CD4-positive, CD25-positive, alpha-beta regulatory T cell (primary cell): ENCODE data around the gene KRT32. TPM values are rescaled to one million over a fixed set of nuclear protein-coding genes. Genes with fewer than 3 reads are reported as not detected.

Experiments
- ATAC-seq, 2 donors: fragments of 150-1000 bp; cut with Tn5 transposase; one replicate each; pipeline ENCODE4 v1.10.0; 2021; ENCODE audit warnings: low read depth in 2 of 2, moderate number of reproducible peaks in 2 of 2, moderate library complexity in 1 of 2
- DNase-seq, 3 donors: peaks; one replicate each; pipeline versions ENCODE4 v3.0.0 to v3.0.0-alpha.2; 2012 to 2022; ENCODE audit warnings: mixed read lengths in 1 of 3
- H3K27ac ChIP-seq: one replicate; pipeline ENCODE4 v1.7.0; 2013; ENCODE audit warnings: mild to moderate bottlenecking, low read length; ENCODE audit not compliant: insufficient read depth, poor library complexity, severe bottlenecking
- H3K27me3 ChIP-seq: one replicate; pipeline ENCODE4 v1.7.0; 2013; ENCODE audit warnings: low read length; ENCODE audit not compliant: control insufficient read depth, insufficient read depth
- H3K36me3 ChIP-seq: one replicate; pipeline ENCODE4 v1.7.0; 2013; ENCODE audit warnings: mild to moderate bottlenecking, low read length, moderate library complexity; ENCODE audit not compliant: control insufficient read depth, insufficient read depth
- H3K4me1 ChIP-seq: 2 replicates; pipeline ENCODE4 v1.7.0; 2013; ENCODE audit warnings: mild to moderate bottlenecking, low read length; ENCODE audit not compliant: insufficient read depth, control insufficient read depth, poor library complexity, severe bottlenecking
- H3K4me3 ChIP-seq: one replicate; pipeline ENCODE4 v1.7.0; 2013; ENCODE audit warnings: low read depth, mild to moderate bottlenecking, low read length, moderate library complexity
- H3K9me3 ChIP-seq, 2 experiments: 1 replicate in 1 of 2; 2 replicates in 1 of 2; pipeline ENCODE4 v1.7.0; 2013; ENCODE audit warnings: low read length in 2 of 2, mild to moderate bottlenecking in 1 of 2, moderate library complexity in 1 of 2; ENCODE audit not compliant: control insufficient read depth in 2 of 2
- H3K27ac Mint-ChIP-seq, 3 donors: one replicate each; pipeline ENCODE4 v1.8.0; 2020 to 2022; ENCODE audit warnings: mild to moderate bottlenecking in 3 of 3, mixed read lengths in 3 of 3, moderate library complexity in 2 of 3
- H3K27me3 Mint-ChIP-seq: one replicate; pipeline ENCODE4 v1.8.0; 2022; ENCODE audit warnings: mild to moderate bottlenecking, mixed read lengths
- H3K36me3 Mint-ChIP-seq: one replicate; pipeline ENCODE4 v1.8.0; 2020; ENCODE audit warnings: mixed read lengths
- H3K4me1 Mint-ChIP-seq, 4 donors: one replicate each; pipeline ENCODE4 v1.8.0; 2020 to 2022; ENCODE audit warnings: mixed read lengths in 4 of 4, mild to moderate bottlenecking in 1 of 4
- H3K4me3 Mint-ChIP-seq, 4 donors: one replicate each; pipeline ENCODE4 v1.8.0; 2020 to 2022; ENCODE audit warnings: mild to moderate bottlenecking in 4 of 4, mixed read lengths in 4 of 4, moderate library complexity in 3 of 4
- H3K9me3 Mint-ChIP-seq, 7 donors: one replicate each; pipeline ENCODE4 v1.8.0; 2020 to 2022; ENCODE audit warnings: mixed read lengths in 7 of 7, mild to moderate bottlenecking in 3 of 7, moderate library complexity in 2 of 7
- polyA plus RNA-seq, 4 donors: library from polyadenylated mRNA; unstranded; fragments of 300-500 nt; fragmentation: Illumina TruSeq; gene quantifications; one replicate each; pipeline ENCODE4 v1.2.3, GENCODE V29; 2021
- total RNA-seq: library from RNA; stranded (reverse); gene quantifications from one replicate; pipeline ENCODE4 v1.2.3, GENCODE V29; 2022

Gene KRT32
- total and polyA plus RNA-seq, 5 donors from 2014 or later, result not detected

DNA sequence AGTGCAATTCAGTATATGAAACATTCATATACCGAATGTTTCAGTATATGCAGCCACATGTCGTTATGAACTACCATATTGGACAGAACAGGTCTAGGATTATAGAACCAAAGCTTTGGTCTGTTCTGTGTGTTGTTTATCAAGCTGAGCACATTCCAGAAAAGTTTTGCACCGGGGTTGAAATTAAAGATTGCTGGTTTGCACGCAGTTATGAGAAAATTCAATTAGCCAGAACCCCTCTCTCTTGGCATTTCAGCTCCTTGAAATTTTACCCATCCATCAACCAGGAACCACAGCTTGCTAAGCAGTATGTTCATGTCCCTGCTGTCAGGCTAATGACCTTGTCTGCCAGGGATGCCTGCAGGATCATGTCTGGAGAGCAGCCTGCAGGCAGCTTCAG, 9.5 kb downstream of the KRT32 start:
- no peaks in the 10 kb centered on the region for H3K36me3 ChIP-seq
- Mint-ChIP-seq H3K9me3 (peaks cover 0 to 4% (median 0%) of the 10 kb centered on the region in 7 donors), H3K4me3 (no peak overlapping the region), H3K27ac (no peak overlapping the region), H3K36me3 (no peaks in the 10 kb centered on the region), H3K4me1 (no peaks in the 10 kb centered on the region), H3K27me3 (peaks cover 9% of the 10 kb centered on the region)
- H3K4me1 ChIP-seq, result no peaks in the 10 kb centered on the region
- no peak overlapping the region for H3K4me3 ChIP-seq
- no peaks in the 10 kb centered on the region for H3K9me3 ChIP-seq
- ATAC-seq (no peak), DNase-seq (no peak)
- H3K27ac ChIP-seq, result no peak overlapping the region
- H3K27me3 ChIP-seq, result peaks cover 2% of the 10 kb centered on the region

GRCh38 chr17:41456204-41456603, 11.0 kb downstream of the KRT32 start:
- H3K4me3 Mint-ChIP-seq, result no peak overlapping the region
- no peaks in the 10 kb centered on the region for H3K36me3 Mint-ChIP-seq
- Histone ChIP-seq H3K27ac (no peak overlapping the region), H3K27me3 (peaks cover 2% of the 10 kb centered on the region), H3K9me3 (no peaks in the 10 kb centered on the region), H3K4me1 (no peaks in the 10 kb centered on the region), H3K36me3 (no peaks in the 10 kb centered on the region), H3K4me3 (no peak overlapping the region)
- ATAC-seq, result no peak
- DNase-seq, result no peak
- H3K4me1 Mint-ChIP-seq, result no peaks in the 10 kb centered on the region
- H3K27ac Mint-ChIP-seq, result no peak overlapping the region
- H3K27me3 Mint-ChIP-seq, result peaks cover 12% of the 10 kb centered on the region
- peaks cover 0 to 4% (median 0%) of the 10 kb centered on the region in 7 donors for H3K9me3 Mint-ChIP-seq

- Mint-ChIP-seq H3K27ac (no peak overlapping the region), H3K4me1 (no peaks in the 10 kb centered on the region), H3K9me3 (peaks cover 0 to 2% (median 0%) of the 10 kb centered on the region in 7 donors), H3K36me3 (no peaks in the 10 kb centered on the region), H3K4me3 (no peak overlapping the region), H3K27me3 (peaks cover 10% of the 10 kb centered on the region)
- Histone ChIP-seq H3K36me3 (no peaks in the 10 kb centered on the region), H3K4me1 (no peaks in the 10 kb centered on the region), H3K4me3 (no peak overlapping the region), H3K27me3 (peaks cover 2% of the 10 kb centered on the region), H3K9me3 (no peaks in the 10 kb centered on the region), H3K27ac (no peak overlapping the region)
- no peak for DNase-seq
- ATAC-seq, result no peak
Measured at GRCh38 chr17:41455236-41455635, 11.9 kb downstream of the KRT32 start.

GRCh38 chr17:41453066-41453465, 14.1 kb downstream of the KRT32 start:
- Mint-ChIP-seq H3K4me1 (no peaks in the 10 kb centered on the region), H3K4me3 (no peak overlapping the region), H3K36me3 (no peaks in the 10 kb centered on the region), H3K9me3 (peaks cover 0 to 2% (median 0%) of the 10 kb centered on the region in 7 donors), H3K27ac (no peak overlapping the region), H3K27me3 (peaks cover 10% of the 10 kb centered on the region)
- no peaks in the 10 kb centered on the region for H3K4me1 ChIP-seq
- H3K9me3 ChIP-seq, result no peaks in the 10 kb centered on the region
- ATAC-seq (no peak), DNase-seq (no peak)
- H3K27ac ChIP-seq, result no peak overlapping the region
- peaks cover 5% of the 10 kb centered on the region for H3K27me3 ChIP-seq
- no peak overlapping the region for H3K4me3 ChIP-seq
- H3K36me3 ChIP-seq, result no peaks in the 10 kb centered on the region

DNA sequence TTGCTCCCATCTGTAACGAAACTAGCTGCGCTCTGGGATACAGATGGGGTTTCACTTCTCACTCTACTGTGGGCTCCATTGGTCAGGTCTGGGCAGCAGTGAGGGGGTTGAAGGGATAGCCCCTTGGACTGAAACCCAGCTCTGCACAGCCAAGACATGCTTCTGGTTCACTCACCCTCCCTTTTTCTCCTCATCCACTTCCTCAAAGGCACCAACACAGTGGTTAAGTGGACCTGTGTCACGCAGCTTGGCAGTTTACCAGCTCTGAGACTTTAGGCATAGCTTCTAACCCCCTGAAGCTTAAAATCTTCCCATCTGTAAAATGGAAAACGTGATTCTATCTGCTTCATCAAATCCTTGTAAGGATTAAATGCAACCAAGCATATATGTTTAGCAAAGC, 14.9 kb downstream of the KRT32 start:
- no peak overlapping the region for H3K4me3 ChIP-seq
- ATAC-seq (no peak), DNase-seq (no peak)
- H3K36me3 Mint-ChIP-seq, result no peaks in the 10 kb centered on the region
- H3K9me3 Mint-ChIP-seq, result peaks cover 0 to 2% (median 0%) of the 10 kb centered on the region in 7 donors
- H3K4me1 Mint-ChIP-seq, result no peaks in the 10 kb centered on the region
- no peaks in the 10 kb centered on the region for H3K9me3 ChIP-seq
- no peak overlapping the region for H3K4me3 Mint-ChIP-seq
- no peaks in the 10 kb centered on the region for H3K36me3 ChIP-seq
- peaks cover 10% of the 10 kb centered on the region for H3K27me3 Mint-ChIP-seq
- peaks cover 5% of the 10 kb centered on the region for H3K27me3 ChIP-seq
- H3K4me1 ChIP-seq, result no peaks in the 10 kb centered on the region
- H3K27ac Mint-ChIP-seq, result no peak overlapping the region
- H3K27ac ChIP-seq, result no peak overlapping the region

DNA sequence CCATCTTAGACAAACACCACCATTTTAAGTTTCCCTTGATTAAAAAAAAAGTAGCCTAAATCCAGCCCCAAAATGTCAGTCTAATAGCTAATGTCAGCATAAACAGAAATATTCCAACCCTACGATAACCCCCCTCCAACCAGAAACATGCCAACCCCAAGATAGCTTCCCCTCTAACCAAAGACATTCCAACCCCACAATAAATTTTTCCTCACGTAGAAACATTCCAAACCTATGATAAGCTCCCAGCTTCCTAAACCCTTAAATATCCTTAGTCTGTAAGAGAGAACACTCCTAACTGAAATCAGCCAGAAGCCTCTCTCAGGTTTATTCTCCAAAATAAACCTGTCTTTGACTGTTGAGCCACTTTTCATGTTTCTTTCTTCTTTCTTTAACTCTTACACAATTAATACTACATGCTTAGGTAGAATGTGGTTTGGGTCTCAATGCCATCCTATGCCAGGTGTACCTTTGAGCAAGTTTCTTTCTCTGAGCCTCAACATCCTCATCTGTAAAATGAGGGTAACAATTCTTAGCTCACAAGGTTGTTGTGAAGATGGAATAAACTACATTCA, 15.9 kb downstream of the KRT32 start:
- H3K4me3 ChIP-seq, result no peak overlapping the region
- H3K36me3 ChIP-seq, result no peaks in the 10 kb centered on the region
- H3K27ac ChIP-seq, result no peak overlapping the region
- no peak for ATAC-seq
- Mint-ChIP-seq H3K9me3 (peaks cover 0 to 2% (median 0%) of the 10 kb centered on the region in 7 donors), H3K36me3 (no peaks in the 10 kb centered on the region), H3K4me3 (no peak overlapping the region), H3K27ac (peak overlapping the region in 1 of 3 donors; percentile 16), H3K27me3 (peaks cover 13% of the 10 kb centered on the region), H3K4me1 (no peaks in the 10 kb centered on the region)
- H3K9me3 ChIP-seq, result no peaks in the 10 kb centered on the region
- H3K27me3 ChIP-seq, result peaks cover 5% of the 10 kb centered on the region
- H3K4me1 ChIP-seq, result no peaks in the 10 kb centered on the region
- no peak for DNase-seq

GRCh38 chr17:41449008-41449407, 18.2 kb downstream of the KRT32 start:
- H3K36me3 Mint-ChIP-seq, result no peaks in the 10 kb centered on the region
- DNase-seq (no peak), ATAC-seq (no peak)
- peaks cover 9% of the 10 kb centered on the region for H3K27me3 ChIP-seq
- no peak overlapping the region for H3K27ac ChIP-seq
- H3K27ac Mint-ChIP-seq, result peak overlapping the region in 1 of 3 donors; percentile 31
- no peaks in the 10 kb centered on the region for H3K36me3 ChIP-seq
- peaks cover 0 to 2% (median 0%) of the 10 kb centered on the region in 7 donors for H3K9me3 Mint-ChIP-seq
- H3K4me1 ChIP-seq, result no peaks in the 10 kb centered on the region
- peaks cover 13% of the 10 kb centered on the region for H3K27me3 Mint-ChIP-seq
- H3K4me3 ChIP-seq, result no peak overlapping the region
- no peaks in the 10 kb centered on the region for H3K9me3 ChIP-seq
- no peaks in the 10 kb centered on the region for H3K4me1 Mint-ChIP-seq
- no peak overlapping the region for H3K4me3 Mint-ChIP-seq

DNA sequence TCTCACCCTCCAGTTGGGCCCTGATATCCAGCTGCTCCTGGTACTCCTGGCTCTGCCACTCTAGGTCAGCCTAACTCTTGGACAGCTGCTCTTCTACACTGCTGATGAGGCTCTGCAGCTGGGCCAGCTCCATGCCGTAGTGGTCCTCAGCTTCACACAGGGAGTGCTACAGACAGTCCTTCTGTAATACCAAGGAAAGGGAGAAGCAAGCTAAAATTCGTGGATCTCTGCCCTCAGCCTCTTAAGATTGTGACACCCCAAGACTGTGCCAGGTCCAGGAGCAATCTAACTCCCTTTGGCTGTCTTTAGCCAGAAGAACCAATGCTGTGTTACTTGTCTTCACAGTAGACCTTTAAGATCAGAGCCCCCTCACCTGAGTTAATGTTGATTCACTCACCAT, 18.7 kb downstream of the KRT32 start:
- no peak for ATAC-seq
- no peak overlapping the region for H3K27ac Mint-ChIP-seq
- no peaks in the 10 kb centered on the region for H3K36me3 Mint-ChIP-seq
- peaks cover 10% of the 10 kb centered on the region for H3K27me3 ChIP-seq
- no peak overlapping the region for H3K27ac ChIP-seq
- H3K36me3 ChIP-seq, result no peaks in the 10 kb centered on the region
- no peaks in the 10 kb centered on the region for H3K9me3 ChIP-seq
- H3K4me1 ChIP-seq, result no peaks in the 10 kb centered on the region
- H3K27me3 Mint-ChIP-seq, result peaks cover 13% of the 10 kb centered on the region
- no peak overlapping the region for H3K4me3 Mint-ChIP-seq
- H3K9me3 Mint-ChIP-seq, result peaks cover 0 to 2% (median 0%) of the 10 kb centered on the region in 7 donors
- H3K4me3 ChIP-seq, result no peak overlapping the region
- no peaks in the 10 kb centered on the region for H3K4me1 Mint-ChIP-seq
- DNase-seq, result no peak
